Measurements from ENCODE around the gene NDRG4. TPM values are rescaled to one million over a fixed set of nuclear protein-coding genes. Genes with fewer than 3 reads are reported as not detected.
"Not testable (repeated sequence)": the region's sequence is repeated elsewhere in the genome, so short reads cannot be mapped to it uniquely, and the experiment has no call there.

The NDRG4 gene
- polyA plus RNA-seq, 3 donors, result 11.5 to 14.4 (median 11.6) TPM

DNA sequence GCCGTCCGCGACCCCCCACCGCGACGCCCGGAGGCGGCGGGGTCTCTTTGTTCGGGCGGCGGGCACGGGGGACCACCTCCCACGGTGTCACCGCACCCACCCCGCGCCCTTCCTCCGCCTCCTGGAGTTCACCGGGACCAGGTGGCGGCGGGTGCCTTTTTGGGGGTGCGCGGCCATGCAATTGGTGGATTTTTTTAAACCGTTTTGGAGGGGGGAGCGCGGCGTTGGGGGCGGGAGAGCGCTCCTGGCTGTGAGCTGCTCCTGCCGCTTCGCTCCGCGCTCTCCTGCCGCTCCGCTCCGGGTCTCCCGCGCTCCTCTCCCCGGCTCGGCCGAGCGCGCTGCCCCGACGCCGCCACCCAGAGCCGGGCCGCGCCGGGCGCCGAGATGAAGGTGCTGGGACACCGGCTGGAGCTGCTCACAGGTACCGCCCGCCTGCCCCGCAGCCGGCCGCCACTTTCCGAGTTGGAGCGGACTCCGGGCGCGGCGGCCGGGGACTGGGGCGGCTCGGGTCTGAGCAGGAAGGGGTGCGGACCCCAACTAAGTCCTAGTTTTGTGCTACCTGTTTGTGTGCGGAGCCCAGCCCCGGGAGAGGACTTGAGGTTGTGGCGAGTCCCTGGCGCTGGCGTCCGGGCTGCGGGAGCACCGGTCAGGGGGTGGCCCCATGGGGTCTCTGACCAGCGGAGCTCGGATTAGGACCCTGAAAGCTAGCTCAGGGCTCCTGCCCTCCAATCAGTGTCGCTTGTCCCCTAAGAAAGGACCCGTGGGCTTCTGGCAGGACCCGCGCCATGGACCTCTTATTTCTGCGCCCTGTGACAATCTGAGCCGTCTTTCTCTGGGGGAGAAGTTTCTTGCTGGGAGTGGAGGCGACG lies 35.7 kb upstream of the NDRG4 start:
- DNase-seq, result no peak

GRCh38 chr16:58464916-58465731 lies 34.8 kb upstream of the NDRG4 start:
- no peak for DNase-seq

DNA sequence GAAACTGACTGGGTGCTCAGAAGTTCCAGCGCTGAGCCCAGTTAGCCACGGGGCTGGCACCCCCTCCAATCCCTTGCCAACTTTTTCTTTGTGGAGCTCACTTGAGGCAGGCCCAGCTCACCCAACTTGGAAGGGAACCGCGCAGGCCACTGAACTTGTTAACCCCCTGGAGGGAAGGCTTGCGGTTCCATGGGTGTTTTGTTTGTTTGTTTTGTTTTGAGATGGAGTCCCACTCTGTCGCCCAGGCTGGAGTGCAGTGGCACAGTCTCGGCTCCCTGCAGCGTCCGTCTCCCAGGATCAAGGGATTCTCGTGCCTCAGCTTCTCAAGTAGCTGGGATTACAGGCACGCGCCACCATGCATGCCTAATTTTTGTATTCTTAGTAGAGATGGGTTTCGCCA lies 34.1 kb upstream of the NDRG4 start:
- DNase-seq, result no peak

GRCh38 chr16:58466396-58466795 lies 33.5 kb upstream of the NDRG4 start:
- DNase-seq, result no peak

DNA sequence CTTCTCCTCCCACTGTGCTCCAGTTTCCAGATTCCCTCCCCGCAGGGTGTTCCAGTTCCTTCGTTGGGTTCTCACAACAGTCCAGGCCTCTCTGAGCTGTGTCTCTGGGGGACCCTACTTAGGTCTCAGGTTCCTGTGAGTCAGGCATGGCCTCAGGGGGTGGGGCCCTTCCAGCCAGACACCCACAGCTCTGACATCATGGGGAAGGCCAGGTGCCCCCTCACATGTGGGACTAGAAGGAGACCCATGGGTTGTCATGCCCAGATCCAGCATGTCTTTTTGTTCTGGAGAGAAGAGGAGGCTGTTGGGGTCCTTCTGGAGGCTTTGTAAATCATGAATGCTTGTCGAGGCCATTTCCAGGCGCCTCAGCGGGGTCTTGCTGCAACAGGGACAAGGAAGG lies 32.0 kb upstream of the NDRG4 start:
- DNase-seq, result no peak

GRCh38 chr16:58471209-58471975 lies 28.6 kb upstream of the NDRG4 start:
- no peak for DNase-seq

- DNase-seq, result no peak
Measured at GRCh38 chr16:58472266-58472665, 27.7 kb upstream of the NDRG4 start.

GRCh38 chr16:58472827-58473226 lies 27.1 kb upstream of the NDRG4 start:
- no peak for DNase-seq

DNA sequence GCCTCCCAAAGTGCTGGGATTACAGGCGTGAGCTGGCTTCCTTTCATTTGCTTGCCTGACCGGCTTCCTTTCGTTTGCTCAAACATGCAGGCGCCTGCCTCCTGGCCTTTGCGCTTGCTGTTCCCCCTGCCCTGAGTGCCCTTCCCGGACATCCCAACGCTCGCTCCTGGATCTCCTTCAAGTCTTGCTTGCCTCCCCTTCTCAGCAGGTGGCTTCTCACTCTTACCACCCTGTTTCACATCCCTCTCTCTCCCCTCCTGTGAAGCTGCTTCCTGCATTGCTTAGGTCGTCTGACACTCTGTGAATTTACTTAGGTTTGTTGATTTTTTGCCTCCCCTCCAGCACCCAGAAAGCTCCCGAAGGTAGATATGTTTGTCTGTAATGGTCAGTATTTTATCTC lies 25.6 kb upstream of the NDRG4 start:
- DNase-seq, result no peak

GRCh38 chr16:58475091-58475619 lies 24.8 kb upstream of the NDRG4 start:
- no peak for DNase-seq

GRCh38 chr16:58476791-58477190 lies 23.2 kb upstream of the NDRG4 start:
- no peak for DNase-seq

- DNase-seq, result no peak
Measured at GRCh38 chr16:58478427-58478826, 21.5 kb upstream of the NDRG4 start.

GRCh38 chr16:58481226-58481869 lies 18.6 kb upstream of the NDRG4 start:
- DNase-seq, result no peak

- DNase-seq, result no peak
Measured at GRCh38 chr16:58481931-58482330, 18.0 kb upstream of the NDRG4 start.

DNA sequence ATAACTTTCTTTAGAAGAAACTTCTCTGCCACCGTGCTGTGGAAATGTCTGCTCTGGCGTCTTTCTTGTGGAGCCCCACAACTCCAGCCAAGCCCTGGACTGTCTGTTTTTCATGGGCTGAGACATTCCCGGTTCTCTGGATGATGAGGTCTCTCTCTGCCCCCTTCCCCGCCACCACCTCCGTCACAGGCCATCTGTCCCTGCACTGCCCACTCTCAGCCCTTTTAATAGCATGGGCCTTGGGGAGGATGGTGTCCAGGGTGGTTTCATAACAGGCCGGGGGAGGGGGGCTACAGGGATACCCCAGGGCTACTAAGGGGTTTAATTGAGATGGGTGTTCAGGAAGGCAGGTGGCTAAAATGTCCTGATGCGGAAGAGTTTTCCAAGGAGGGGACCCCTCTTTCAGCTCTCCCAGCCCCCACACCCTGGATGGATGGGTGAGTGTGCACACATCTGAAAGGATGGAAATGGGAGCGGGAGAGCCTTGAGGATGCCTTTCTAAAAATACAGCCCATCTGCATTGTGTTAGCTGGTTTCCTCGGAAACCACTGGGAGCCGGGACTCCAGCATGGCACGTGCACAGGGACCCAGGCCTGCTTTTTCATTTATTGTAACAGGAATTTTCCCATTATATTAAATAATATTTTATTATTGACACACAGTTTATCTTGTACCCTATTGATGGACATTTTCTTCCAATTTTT lies 14.6 kb upstream of the NDRG4 start:
- no peak for DNase-seq

DNA sequence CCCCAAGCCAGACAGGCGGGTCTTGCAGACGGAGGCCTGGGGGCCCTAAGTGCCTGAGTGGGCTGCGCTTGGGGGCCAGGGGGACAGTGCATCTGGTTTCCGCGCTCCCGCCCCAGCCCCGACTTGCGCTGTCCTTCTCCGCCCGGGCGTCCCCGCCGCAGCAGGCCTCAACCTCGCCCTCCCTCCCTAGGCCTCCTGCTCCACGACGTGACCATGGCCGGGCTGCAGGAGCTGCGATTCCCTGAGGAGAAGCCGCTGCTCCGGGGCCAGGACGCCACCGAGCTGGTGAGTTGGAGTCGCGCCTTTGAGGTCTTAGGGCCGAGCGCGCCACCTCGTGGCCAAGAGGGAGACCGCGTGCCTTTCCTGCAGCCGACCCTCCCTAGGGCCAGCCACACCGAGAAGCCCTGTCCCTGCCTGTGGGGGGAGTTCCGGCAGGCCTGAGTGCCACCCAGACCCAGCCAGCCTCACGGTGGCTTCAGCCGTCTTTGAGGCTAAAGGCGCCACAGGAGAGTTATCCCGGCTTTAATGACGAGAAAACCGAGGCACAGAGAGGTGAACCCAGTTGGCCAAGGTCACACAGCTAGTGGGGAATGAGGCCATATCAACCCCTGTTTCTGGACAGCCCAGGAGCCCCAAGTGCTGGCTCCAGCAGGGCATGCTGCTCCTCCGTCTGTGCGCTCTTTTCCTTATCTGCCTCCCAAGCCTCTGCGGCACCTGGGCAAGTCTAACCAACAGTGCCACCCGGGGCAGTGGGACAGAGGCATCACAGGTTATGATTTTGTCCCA lies 12.2 kb upstream of the NDRG4 start:
- peak; percentile 81 for DNase-seq

- no peak for DNase-seq
Measured at GRCh38 chr16:58488531-58488930, 11.4 kb upstream of the NDRG4 start.

- DNase-seq, result no peak
Measured at GRCh38 chr16:58490065-58490464, 9.9 kb upstream of the NDRG4 start.

DNA sequence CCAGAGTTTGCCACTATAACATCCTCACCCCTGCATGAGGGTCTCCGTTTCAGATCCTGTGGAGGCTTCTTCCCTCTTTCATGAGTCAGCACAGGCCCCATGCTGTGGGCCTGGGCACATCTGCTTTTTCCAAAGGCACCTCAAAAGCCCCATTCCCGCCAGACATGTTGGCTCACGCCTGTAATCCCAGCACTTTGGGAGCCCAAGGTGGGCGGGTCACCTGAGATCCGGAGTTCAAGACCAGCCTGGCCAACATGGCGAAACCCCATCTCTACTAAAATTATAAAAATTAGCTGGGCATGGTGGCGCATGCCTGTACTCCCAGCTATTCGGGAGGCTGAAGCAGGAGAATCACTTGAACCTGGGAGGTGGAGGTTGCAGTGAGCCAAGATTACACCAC lies 9.4 kb upstream of the NDRG4 start:
- not testable (repeated sequence) for DNase-seq

- DNase-seq, result no peak
Measured at GRCh38 chr16:58492066-58492465, 7.9 kb upstream of the NDRG4 start.

Measured in renal pelvis (tissue), 4 donors.